ENCODE measurements around the gene SH3RF3.

The SH3RF3 gene

DNA sequence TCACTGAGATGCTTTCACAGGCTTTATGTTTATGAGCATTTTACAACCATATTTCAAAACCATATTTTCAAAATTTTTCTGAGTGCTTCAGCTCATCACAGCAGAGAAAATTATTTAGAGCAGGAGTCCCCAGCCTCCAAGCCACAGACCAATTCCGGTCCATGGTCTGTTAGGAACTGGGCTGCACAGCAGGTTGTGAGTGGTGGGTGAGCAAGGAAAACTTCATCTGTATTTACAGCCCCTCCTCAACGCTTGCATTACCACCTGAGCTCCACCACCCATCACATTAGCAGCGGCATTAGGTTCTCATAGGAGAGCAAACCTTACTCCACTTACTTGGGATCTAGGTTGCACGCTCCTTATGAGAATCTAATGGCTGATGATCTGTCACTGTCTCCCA lies 319.2 kb downstream of the SH3RF3 start:
- Histone ChIP-seq H3K27me3 (ENCODE audit: insufficient read depth, insufficient read length) (no peaks in the 10 kb centered on the region), H3K4me3 (ENCODE audit: insufficient read length, low read depth) (no peak overlapping the region), H3K36me3 (ENCODE audit: insufficient read depth, insufficient read length, low read length) (no peaks in the 10 kb centered on the region), H3K9ac (ENCODE audit: insufficient read length, low read depth) (no peak overlapping the region), H3K9me3 (ENCODE audit: insufficient read depth, low read length) (peaks cover 24% of the 10 kb centered on the region), H3K4me1 (ENCODE audit: insufficient read depth, insufficient read length) (peaks cover 5% of the 10 kb centered on the region)
- TF ChIP-seq SUZ12 (IDR thresholded peaks at IDR 0.05; ENCODE audit: extremely low read depth, insufficient read depth, insufficient read length) = no peak
- no peak for TF ChIP-seq ZNF274 (IDR thresholded peaks at IDR 0.05; ENCODE audit: low read depth, low read length)
- no peak for TF ChIP-seq YY1 (IDR thresholded peaks at IDR 0.05; ENCODE audit: insufficient read depth, insufficient read length)
- DNase-seq (ENCODE audit: low read depth, low spot score) = no peak

DNA sequence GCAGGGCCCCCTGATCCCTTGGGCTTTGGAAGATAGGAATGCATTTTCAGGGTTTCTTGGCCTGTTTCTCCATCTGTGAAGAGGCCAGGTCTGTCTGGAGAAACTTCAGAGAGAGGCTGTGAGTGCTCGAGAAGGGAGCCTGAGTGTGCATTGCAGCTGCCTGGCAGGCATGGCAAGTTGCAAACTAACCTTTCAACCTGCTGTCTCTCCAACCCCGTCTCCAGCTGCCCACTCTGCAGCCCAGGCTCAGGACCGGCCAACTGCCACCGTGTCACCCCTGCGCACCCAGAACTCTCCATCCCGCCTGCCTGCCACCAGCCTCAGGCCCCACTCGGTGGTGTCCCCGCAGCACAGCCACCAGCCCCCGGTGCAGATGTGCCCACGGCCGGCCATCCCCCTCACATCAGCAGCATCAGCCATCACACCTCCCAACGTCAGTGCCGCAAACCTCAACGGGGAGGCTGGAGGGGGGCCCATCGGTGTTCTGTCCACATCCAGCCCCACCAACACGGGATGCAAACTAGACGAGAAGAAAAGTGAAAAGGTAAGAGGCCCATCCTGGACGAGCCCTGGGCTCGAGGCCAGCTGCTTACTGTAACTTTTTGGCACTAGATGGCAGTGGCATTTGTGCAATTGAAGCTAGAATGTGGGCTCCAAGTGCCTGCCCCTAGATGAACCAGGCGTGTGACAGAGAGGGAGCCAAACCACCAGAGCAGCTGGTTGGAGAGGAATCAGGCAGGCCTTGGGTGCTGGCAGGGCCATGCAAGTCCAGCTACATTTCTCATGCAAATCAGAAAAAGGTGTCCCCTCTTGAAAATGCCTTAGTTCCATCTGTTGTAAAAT lies 320.2 kb downstream of the SH3RF3 start:
- no peaks in the 10 kb centered on the region for H3K27me3 ChIP-seq (ENCODE audit: insufficient read depth, insufficient read length)
- no peaks in the 10 kb centered on the region for H3K36me3 ChIP-seq (ENCODE audit: insufficient read depth, insufficient read length, low read length)
- peaks cover 18% of the 10 kb centered on the region for H3K9me3 ChIP-seq (ENCODE audit: insufficient read depth, low read length)
- TF ChIP-seq YY1 (IDR thresholded peaks at IDR 0.05; ENCODE audit: insufficient read depth, insufficient read length) (no peak), ZNF274 (IDR thresholded peaks at IDR 0.05; ENCODE audit: low read depth, low read length) (no peak), SUZ12 (IDR thresholded peaks at IDR 0.05; ENCODE audit: extremely low read depth, insufficient read depth, insufficient read length) (no peak)
- H3K4me1 ChIP-seq (ENCODE audit: insufficient read depth, insufficient read length) = peaks cover 5% of the 10 kb centered on the region
- no peak overlapping the region for H3K9ac ChIP-seq (ENCODE audit: insufficient read length, low read depth)
- no peak for DNase-seq (ENCODE audit: low read depth, low spot score)
- H3K4me3 ChIP-seq (ENCODE audit: insufficient read length, low read depth) = no peak overlapping the region

DNA sequence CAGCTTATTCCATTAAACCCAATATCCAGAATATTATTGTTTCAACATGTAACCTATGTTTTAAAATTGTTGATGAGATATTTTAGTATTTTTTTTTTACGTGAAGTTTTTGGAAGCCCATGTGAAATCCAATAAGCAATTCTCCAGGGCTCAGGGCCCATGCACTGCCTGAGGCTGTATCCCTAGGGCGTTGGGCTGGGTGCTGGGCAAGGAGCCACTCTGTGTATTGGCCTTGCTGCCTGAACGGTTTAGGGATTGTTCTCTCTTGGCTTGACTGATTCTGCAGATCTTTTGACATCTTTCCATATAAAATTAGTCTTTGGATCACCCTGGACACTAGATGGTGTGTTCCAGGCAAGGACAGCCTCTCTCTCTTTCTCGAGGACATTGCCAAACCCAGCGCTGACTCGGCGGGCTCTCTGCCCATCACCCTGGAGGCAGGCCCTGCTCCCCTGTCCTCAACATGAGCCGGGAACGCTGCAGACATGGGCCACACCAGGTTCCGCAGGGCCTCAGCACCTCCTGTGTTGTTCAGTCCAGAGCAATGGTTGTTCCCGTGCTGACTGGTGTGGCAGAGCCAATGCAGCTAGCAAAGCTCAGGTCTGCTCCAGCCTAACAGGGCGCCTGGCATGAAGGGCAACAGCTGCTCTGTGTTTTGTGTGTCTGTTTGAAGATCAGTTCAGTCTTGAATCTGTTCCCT lies 321.7 kb downstream of the SH3RF3 start:
- no peak overlapping the region for H3K4me3 ChIP-seq (ENCODE audit: insufficient read length, low read depth)
- no peaks in the 10 kb centered on the region for H3K27me3 ChIP-seq (ENCODE audit: insufficient read depth, insufficient read length)
- no peaks in the 10 kb centered on the region for H3K36me3 ChIP-seq (ENCODE audit: insufficient read depth, insufficient read length, low read length)
- TF ChIP-seq YY1 (IDR thresholded peaks at IDR 0.05; ENCODE audit: insufficient read depth, insufficient read length) (no peak), SUZ12 (IDR thresholded peaks at IDR 0.05; ENCODE audit: extremely low read depth, insufficient read depth, insufficient read length) (no peak), ZNF274 (IDR thresholded peaks at IDR 0.05; ENCODE audit: low read depth, low read length) (no peak)
- 0 out of 2 replicates have a peak, but pooled peaks cover 3% of the 10 kb centered on the region for H3K9me3 ChIP-seq (ENCODE audit: insufficient read depth, low read length)
- DNase-seq (ENCODE audit: low read depth, low spot score) = no peak
- H3K4me1 ChIP-seq (ENCODE audit: insufficient read depth, insufficient read length) = peaks cover 5% of the 10 kb centered on the region
- no peak overlapping the region for H3K9ac ChIP-seq (ENCODE audit: insufficient read length, low read depth)

DNA sequence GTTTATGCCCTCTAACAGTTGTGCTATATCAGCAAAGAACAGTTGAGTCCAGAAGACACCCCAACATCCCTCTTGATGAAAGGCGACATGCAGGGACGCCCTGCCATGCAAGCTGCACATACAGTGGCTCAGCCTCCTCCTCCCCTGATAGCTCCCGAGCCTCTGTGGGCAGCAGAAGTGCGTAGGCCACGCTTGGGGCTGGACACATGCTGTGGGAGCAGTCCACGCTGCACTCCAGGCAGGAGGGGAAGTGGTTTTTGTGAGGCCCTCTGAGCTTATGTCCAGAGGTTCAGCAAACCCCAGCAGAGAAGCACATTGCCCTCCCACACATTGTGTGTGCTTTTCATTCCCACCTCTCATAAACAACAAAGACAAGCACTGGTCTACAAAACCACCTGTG lies 322.7 kb downstream of the SH3RF3 start:
- Histone ChIP-seq H3K36me3 (ENCODE audit: insufficient read depth, insufficient read length, low read length) (no peaks in the 10 kb centered on the region), H3K4me3 (ENCODE audit: insufficient read length, low read depth) (no peak overlapping the region), H3K9ac (ENCODE audit: insufficient read length, low read depth) (no peak overlapping the region), H3K9me3 (ENCODE audit: insufficient read depth, low read length) (no peaks in the 10 kb centered on the region), H3K4me1 (ENCODE audit: insufficient read depth, insufficient read length) (peaks cover 1% of the 10 kb centered on the region), H3K27me3 (ENCODE audit: insufficient read depth, insufficient read length) (no peaks in the 10 kb centered on the region)
- no peak for TF ChIP-seq ZNF274 (IDR thresholded peaks at IDR 0.05; ENCODE audit: low read depth, low read length)
- no peak for TF ChIP-seq YY1 (IDR thresholded peaks at IDR 0.05; ENCODE audit: insufficient read depth, insufficient read length)
- TF ChIP-seq SUZ12 (IDR thresholded peaks at IDR 0.05; ENCODE audit: extremely low read depth, insufficient read depth, insufficient read length) = no peak
- DNase-seq (ENCODE audit: low read depth, low spot score) = no peak

DNA sequence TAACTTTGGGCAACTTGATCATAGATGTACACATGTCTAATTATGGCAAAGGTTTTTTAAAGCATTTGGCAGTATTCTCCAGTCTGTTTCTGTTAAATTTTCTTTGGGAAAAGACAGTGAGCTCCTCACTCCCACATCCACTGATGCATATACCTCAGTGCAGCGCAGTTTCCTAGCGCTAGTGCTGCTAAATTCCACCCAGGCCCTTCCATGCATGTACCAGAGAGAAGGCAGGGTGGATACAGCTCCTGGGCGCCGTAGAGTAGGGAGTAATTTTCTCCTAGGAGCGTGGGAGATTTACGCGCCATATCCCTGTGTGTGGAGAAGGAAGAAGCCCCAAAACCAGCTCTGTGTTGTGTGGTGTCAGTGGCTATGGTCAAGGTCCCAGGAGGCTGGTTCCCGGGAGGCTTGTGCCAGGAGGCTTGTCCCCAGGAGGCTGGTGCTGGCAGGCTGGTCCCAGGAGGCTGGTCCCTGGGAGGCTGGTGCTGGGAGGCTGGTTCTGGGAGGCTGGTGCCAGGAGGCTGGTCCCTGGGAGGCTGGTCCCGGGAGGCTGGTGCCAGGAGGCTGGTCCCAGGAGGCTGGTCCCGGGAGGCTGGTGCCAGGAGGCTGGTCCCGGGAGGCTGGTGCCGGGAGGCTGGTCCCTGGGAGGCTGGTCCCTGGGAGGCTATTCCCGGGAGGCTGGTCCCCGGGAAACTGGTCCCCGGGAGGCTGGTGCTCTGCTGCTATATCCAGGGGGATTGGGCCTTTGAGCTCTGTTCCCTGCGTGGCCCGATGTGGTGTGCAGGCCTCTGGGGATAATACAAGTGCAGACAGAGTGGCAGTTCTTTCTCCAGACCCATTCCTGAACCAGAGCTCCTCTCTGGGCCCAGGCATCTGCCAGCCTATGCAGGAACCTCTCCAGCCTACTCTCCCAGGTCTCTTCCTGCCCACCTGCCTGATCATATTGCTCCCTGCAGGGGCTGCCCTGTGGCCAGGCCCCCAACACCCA lies 323.6 kb downstream of the SH3RF3 start:
- Histone ChIP-seq H3K36me3 (ENCODE audit: insufficient read depth, insufficient read length, low read length) (no peaks in the 10 kb centered on the region), H3K4me3 (ENCODE audit: insufficient read length, low read depth) (no peak overlapping the region), H3K9me3 (ENCODE audit: insufficient read depth, low read length) (no peaks in the 10 kb centered on the region), H3K27me3 (ENCODE audit: insufficient read depth, insufficient read length) (no peaks in the 10 kb centered on the region), H3K9ac (ENCODE audit: insufficient read length, low read depth) (no peak overlapping the region), H3K4me1 (ENCODE audit: insufficient read depth, insufficient read length) (no peaks in the 10 kb centered on the region)
- DNase-seq (ENCODE audit: low read depth, low spot score) = no peak
- no peak for TF ChIP-seq ZNF274 (IDR thresholded peaks at IDR 0.05; ENCODE audit: low read depth, low read length)
- no peak for TF ChIP-seq YY1 (IDR thresholded peaks at IDR 0.05; ENCODE audit: insufficient read depth, insufficient read length)
- TF ChIP-seq SUZ12 (IDR thresholded peaks at IDR 0.05; ENCODE audit: extremely low read depth, insufficient read depth, insufficient read length) = no peak

DNA sequence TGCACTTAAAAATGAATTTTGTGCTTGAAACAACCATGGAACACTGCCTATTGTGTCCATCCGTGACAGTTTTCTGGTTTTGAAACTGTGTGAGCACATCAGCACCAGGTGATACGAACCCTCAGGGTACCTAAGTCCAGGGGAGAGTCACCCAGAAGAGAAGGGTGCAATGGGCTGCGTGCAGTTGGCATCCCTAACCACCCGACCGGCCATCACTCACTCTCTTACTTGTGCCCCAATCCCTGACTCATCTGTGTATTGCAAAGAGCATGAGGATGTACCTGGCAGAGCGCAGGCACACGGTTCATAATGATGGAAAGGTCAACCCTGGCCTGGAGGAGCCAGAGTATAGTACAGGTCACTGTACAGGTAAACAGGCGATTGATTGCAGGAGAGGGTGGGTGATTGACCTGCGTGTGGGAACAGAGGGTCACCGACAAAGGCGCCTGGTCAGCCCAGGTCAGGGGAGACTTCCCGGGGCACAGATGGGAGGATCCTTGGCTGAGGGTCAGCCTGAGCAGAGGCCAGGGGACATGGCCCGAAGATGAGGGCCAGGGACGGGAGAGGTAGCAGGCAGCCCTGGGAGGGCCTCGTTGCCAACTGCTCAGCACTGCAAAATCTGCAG lies 324.5 kb downstream of the SH3RF3 start:
- H3K4me3 ChIP-seq (ENCODE audit: insufficient read length, low read depth) = no peak overlapping the region
- no peak for DNase-seq (ENCODE audit: low read depth, low spot score)
- no peaks in the 10 kb centered on the region for H3K9me3 ChIP-seq (ENCODE audit: insufficient read depth, low read length)
- no peak overlapping the region for H3K9ac ChIP-seq (ENCODE audit: insufficient read length, low read depth)
- H3K4me1 ChIP-seq (ENCODE audit: insufficient read depth, insufficient read length) = no peaks in the 10 kb centered on the region
- H3K27me3 ChIP-seq (ENCODE audit: insufficient read depth, insufficient read length) = no peaks in the 10 kb centered on the region
- TF ChIP-seq YY1 (IDR thresholded peaks at IDR 0.05; ENCODE audit: insufficient read depth, insufficient read length) (no peak), ZNF274 (IDR thresholded peaks at IDR 0.05; ENCODE audit: low read depth, low read length) (no peak), SUZ12 (IDR thresholded peaks at IDR 0.05; ENCODE audit: extremely low read depth, insufficient read depth, insufficient read length) (no peak)
- no peaks in the 10 kb centered on the region for H3K36me3 ChIP-seq (ENCODE audit: insufficient read depth, insufficient read length, low read length)

Data from NT2/D1 (cell line).